SK-N-SH (cell line): ENCODE measurements around the gene KCTD21. TPM values are rescaled to one million over a fixed set of nuclear protein-coding genes. Genes with fewer than 3 reads are reported as not detected.

Experiments
- CTCF ChIA-PET: fragments of 300-600, 350-600 bp; formaldehyde crosslinking; extraction: SDS; loops from one replicate; lab custom pipeline; 2021; lab: Yijun Ruan, JAX
- POLR2A ChIA-PET: fragments of 350-600 bp; sonication (Branson Sonifier 250); formaldehyde crosslinking; extraction: SDS; loops from one replicate; lab custom pipeline; 2020; ENCODE audit warnings: antibody characterized with exemption, inconsistent platforms; lab: Yijun Ruan, JAX
- DNase-seq: peaks from one replicate; pipeline ENCODE4 v3.0.0; 2012
- H2AFZ ChIP-seq: fragments of 200-600 bp; sonication (generic); 2 replicates; pipeline ENCODE4 v1.8.1; 2016; ENCODE audit warnings: antibody characterized with exemption, mild to moderate bottlenecking, low read depth
- H3F3A ChIP-seq: fragments of 200-600 bp; sonication (generic); replicated peaks from 2 replicates; pipeline ENCODE3; 2016; ENCODE audit warnings: antibody characterized with exemption, mild to moderate bottlenecking; ENCODE audit not compliant: insufficient read depth
- H3K27ac ChIP-seq, 2 experiments: fragments of 200-500 bp in 1 of 2; fragments of 200-600 bp in 1 of 2; sonication (Bioruptor generic) in 1 of 2; sonication (generic), shearing (Covaris generic) in 1 of 2; 2 replicates each; pipeline versions ENCODE4 v1.5.1 to v1.6.1; 2014 to 2016; ENCODE audit warnings: low read depth in 2 of 2, inconsistent platforms in 1 of 2, low read length in 1 of 2, mild to moderate bottlenecking in 1 of 2, mixed read lengths in 1 of 2
- H3K27me3 ChIP-seq: fragments of 200-600 bp; sonication (generic), shearing (Covaris generic); 2 replicates; pipeline ENCODE4 v1.6.1; 2016; ENCODE audit warnings: mixed run types; ENCODE audit not compliant: insufficient read depth
- H3K36me3 ChIP-seq, 2 experiments: fragments of 200-500 bp in 1 of 2; fragments of 200-600 bp in 1 of 2; sonication (Bioruptor generic) in 1 of 2; sonication (generic) in 1 of 2; replicated peaks in 1 of 2; 2 replicates each; pipeline versions ENCODE3 to v1.5.1; 2014 to 2016; ENCODE audit warnings: low read length in 1 of 2, mild to moderate bottlenecking in 1 of 2; ENCODE audit not compliant: insufficient read depth in 2 of 2, control insufficient read depth in 1 of 2
- H3K4me1 ChIP-seq, 2 experiments: fragments of 200-500 bp in 1 of 2; fragments of 200-600 bp in 1 of 2; sonication (Bioruptor generic) in 1 of 2; sonication (generic), shearing (Covaris generic) in 1 of 2; 2 replicates each; pipeline versions ENCODE4 v1.5.1 to v1.6.1; 2014 to 2016; ENCODE audit warnings: low read depth in 1 of 2, low read length in 1 of 2, mixed run types in 1 of 2; ENCODE audit not compliant: insufficient read depth in 2 of 2, control insufficient read depth in 1 of 2
- H3K4me2 ChIP-seq: fragments of 200-600 bp; sonication (generic), shearing (Covaris generic); 2 replicates; pipeline ENCODE4 v1.6.1; 2017; ENCODE audit warnings: mixed run types
- H3K4me3 ChIP-seq, 2 experiments: fragments of 200-500 bp in 1 of 2; fragments of 200-600 bp in 1 of 2; sonication (Bioruptor generic) in 1 of 2; sonication (generic), shearing (Covaris generic) in 1 of 2; 2 replicates each; pipeline versions ENCODE4 v1.5.1 to v1.8.1; 2014 to 2016; ENCODE audit warnings: low read depth in 2 of 2, inconsistent platforms in 1 of 2, low read length in 1 of 2, mild to moderate bottlenecking in 1 of 2, mixed read lengths in 1 of 2, moderate library complexity in 1 of 2
- H3K79me2 ChIP-seq: fragments of 200-600 bp; sonication (generic); 2 replicates; pipeline ENCODE4 v1.8.1; 2017; ENCODE audit warnings: mild to moderate bottlenecking; ENCODE audit not compliant: insufficient read depth
- H3K9ac ChIP-seq: fragments of 200-600 bp; sonication (generic); 2 replicates; pipeline ENCODE4 v1.6.1; 2017; ENCODE audit warnings: mixed run types
- H3K9me2 ChIP-seq: fragments of 200-600 bp; sonication (generic); 2 replicates; pipeline ENCODE4 v1.6.1; 2017; ENCODE audit warnings: mixed run types
- H3K9me3 ChIP-seq: fragments of 200-600 bp; sonication (generic); 2 replicates; pipeline ENCODE4 v1.6.1; 2017; ENCODE audit warnings: mixed run types, mild to moderate bottlenecking, moderate library complexity
- H4K20me1 ChIP-seq: fragments of 200-600 bp; sonication (generic); 2 replicates; pipeline ENCODE4 v1.6.1; 2017; ENCODE audit warnings: mild to moderate bottlenecking, mixed run types; ENCODE audit not compliant: insufficient read depth
- CTCF ChIP-seq: fragments of 200-600 bp; sonication (generic); IDR thresholded peaks from 2 replicates; pipeline ENCODE4 v1.6.1; 2017; ENCODE audit warnings: antibody characterized with exemption, mild to moderate bottlenecking, moderate library complexity
- ELF1 ChIP-seq: IDR thresholded peaks from 2 replicates; pipeline ENCODE4 v1.4.0; 2012
- EZH2phosphoT487 ChIP-seq: fragments of 200-600 bp; sonication (generic); IDR thresholded peaks from 2 replicates; pipeline ENCODE4 v1.6.1; 2017; ENCODE audit warnings: low read depth, mixed run types, mild to moderate bottlenecking, antibody characterized with exemption, moderate library complexity, borderline replicate concordance
- GABPA ChIP-seq: IDR thresholded peaks from 2 replicates; pipeline ENCODE4 v1.4.0; 2012; ENCODE audit warnings: low read depth, mild to moderate bottlenecking
- NFIC ChIP-seq: IDR thresholded peaks from 2 replicates; pipeline ENCODE4 v1.4.0; 2012; ENCODE audit warnings: borderline replicate concordance
- NRF1 ChIP-seq: IDR thresholded peaks from 2 replicates; pipeline ENCODE4 v1.6.1; 2012; ENCODE audit warnings: low read depth, mild to moderate bottlenecking, low read length
- POLR2AphosphoS5 ChIP-seq: IDR thresholded peaks from 2 replicates; pipeline ENCODE4 v1.6.1; 2012; ENCODE audit warnings: low read depth, low read length
- RCOR1 ChIP-seq: fragments of 150-350 bp; IDR thresholded peaks from 2 replicates; pipeline ENCODE4 v1.6.1; 2017; ENCODE audit warnings: antibody characterized with exemption, low read length
- RFX5 ChIP-seq: IDR thresholded peaks from 2 replicates; pipeline ENCODE4 v1.6.1; 2012; ENCODE audit warnings: mild to moderate bottlenecking, improper control_type of control experiment, low read length
- SMC3 ChIP-seq: IDR thresholded peaks from 2 replicates; pipeline ENCODE4 v1.6.1; 2012; ENCODE audit warnings: low read depth, low read length, improper control_type of control experiment
- TAF1 ChIP-seq: IDR thresholded peaks from 2 replicates; pipeline ENCODE4 v1.6.1; 2012; ENCODE audit warnings: low read depth, mild to moderate bottlenecking, low read length, moderate library complexity, borderline replicate concordance
- TEAD4 ChIP-seq: IDR thresholded peaks from 2 replicates; pipeline ENCODE4 v1.4.0; 2012; ENCODE audit warnings: mild to moderate bottlenecking, borderline replicate concordance; ENCODE audit not compliant: insufficient read depth
- USF1 ChIP-seq: IDR thresholded peaks from 2 replicates; pipeline ENCODE4 v1.4.0; 2012; ENCODE audit warnings: low read depth, borderline replicate concordance
- YY1 ChIP-seq: IDR thresholded peaks from 2 replicates; pipeline ENCODE4 v1.4.0; 2012; ENCODE audit warnings: low read depth, mild to moderate bottlenecking
- WGBS: methylation state at CpG from one replicate; pipeline ENCODE4 v1.1.6; 2017; ENCODE audit warnings: low lambda C conversion rate; 5-methylcytosine and 5-hydroxymethylcytosine counted together
- polyA plus RNA-seq, 3 experiments: library from polyadenylated mRNA; depleted of rRNA; stranded (reverse); fragments of >200 nt; gene quantifications; 2 replicates each; pipeline ENCODE4 v1.2.3, GENCODE V29; 2012
- TF ChIP-seq, protein P1 (sequence below): IDR thresholded peaks from 2 replicates; pipeline ENCODE4 v1.6.1; 2012; ENCODE audit warnings: mild to moderate bottlenecking, low read depth, low read length, moderate library complexity
- TF ChIP-seq, protein P2 (sequence below): fragments of 150-350 bp; IDR thresholded peaks from 2 replicates; pipeline ENCODE4 v1.6.1; 2016; ENCODE audit warnings: mild to moderate bottlenecking, low read depth, low read length
- TF ChIP-seq, protein P3 (sequence below): IDR thresholded peaks from 2 replicates; pipeline ENCODE4; 2012
- TF ChIP-seq, protein P4 (sequence below): fragments of 150-350 bp; IDR thresholded peaks from 2 replicates; pipeline ENCODE4 v1.6.1; 2017; ENCODE audit warnings: antibody characterized with exemption, low read length, low read depth, borderline replicate concordance

KCTD21 gene
- polyA plus RNA-seq, 1 of the 3 experiments (the other 2 are of a cell fraction): 5.0 TPM

- Histone ChIP-seq H3K4me3 (no peak overlapping the region), H4K20me1 (no peaks in the 10 kb centered on the region), H3K9ac (no peak overlapping the region), H3K4me1 (no peaks in the 10 kb centered on the region; a peak in 1 of 4 replicates), H3K4me2 (no peak overlapping the region), H3K79me2 (no peaks in the 10 kb centered on the region), H3F3A (no peaks in the 10 kb centered on the region), H3K27ac (no peak overlapping the region), H2AFZ (no peak overlapping the region), H3K36me3 (no peaks in the 10 kb centered on the region), H3K9me2 (no peaks in the 10 kb centered on the region), H3K27me3 (no peaks in the 10 kb centered on the region), H3K9me3 (no peaks in the 10 kb centered on the region)
- WGBS: 96% methylated on average over 4 of the region's 4 CpGs
- CTCF ChIA-PET: interaction anchor here (1.2 to 1.8 kb wide), 3 partner anchors 11 to 105 kb away, joined by 3 to 6 read pairs (median 3); partner anchors contain the start of gene ALG8
- POLR2A ChIA-PET: no interaction called here
- no peak for TF ChIP-seq SMC3
- no peak for TF ChIP-seq NRF1
- TF ChIP-seq, protein P1, sequence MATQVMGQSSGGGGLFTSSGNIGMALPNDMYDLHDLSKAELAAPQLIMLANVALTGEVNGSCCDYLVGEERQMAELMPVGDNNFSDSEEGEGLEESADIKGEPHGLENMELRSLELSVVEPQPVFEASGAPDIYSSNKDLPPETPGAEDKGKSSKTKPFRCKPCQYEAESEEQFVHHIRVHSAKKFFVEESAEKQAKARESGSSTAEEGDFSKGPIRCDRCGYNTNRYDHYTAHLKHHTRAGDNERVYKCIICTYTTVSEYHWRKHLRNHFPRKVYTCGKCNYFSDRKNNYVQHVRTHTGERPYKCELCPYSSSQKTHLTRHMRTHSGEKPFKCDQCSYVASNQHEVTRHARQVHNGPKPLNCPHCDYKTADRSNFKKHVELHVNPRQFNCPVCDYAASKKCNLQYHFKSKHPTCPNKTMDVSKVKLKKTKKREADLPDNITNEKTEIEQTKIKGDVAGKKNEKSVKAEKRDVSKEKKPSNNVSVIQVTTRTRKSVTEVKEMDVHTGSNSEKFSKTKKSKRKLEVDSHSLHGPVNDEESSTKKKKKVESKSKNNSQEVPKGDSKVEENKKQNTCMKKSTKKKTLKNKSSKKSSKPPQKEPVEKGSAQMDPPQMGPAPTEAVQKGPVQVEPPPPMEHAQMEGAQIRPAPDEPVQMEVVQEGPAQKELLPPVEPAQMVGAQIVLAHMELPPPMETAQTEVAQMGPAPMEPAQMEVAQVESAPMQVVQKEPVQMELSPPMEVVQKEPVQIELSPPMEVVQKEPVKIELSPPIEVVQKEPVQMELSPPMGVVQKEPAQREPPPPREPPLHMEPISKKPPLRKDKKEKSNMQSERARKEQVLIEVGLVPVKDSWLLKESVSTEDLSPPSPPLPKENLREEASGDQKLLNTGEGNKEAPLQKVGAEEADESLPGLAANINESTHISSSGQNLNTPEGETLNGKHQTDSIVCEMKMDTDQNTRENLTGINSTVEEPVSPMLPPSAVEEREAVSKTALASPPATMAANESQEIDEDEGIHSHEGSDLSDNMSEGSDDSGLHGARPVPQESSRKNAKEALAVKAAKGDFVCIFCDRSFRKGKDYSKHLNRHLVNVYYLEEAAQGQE: no peak
- TF ChIP-seq, protein P2, sequence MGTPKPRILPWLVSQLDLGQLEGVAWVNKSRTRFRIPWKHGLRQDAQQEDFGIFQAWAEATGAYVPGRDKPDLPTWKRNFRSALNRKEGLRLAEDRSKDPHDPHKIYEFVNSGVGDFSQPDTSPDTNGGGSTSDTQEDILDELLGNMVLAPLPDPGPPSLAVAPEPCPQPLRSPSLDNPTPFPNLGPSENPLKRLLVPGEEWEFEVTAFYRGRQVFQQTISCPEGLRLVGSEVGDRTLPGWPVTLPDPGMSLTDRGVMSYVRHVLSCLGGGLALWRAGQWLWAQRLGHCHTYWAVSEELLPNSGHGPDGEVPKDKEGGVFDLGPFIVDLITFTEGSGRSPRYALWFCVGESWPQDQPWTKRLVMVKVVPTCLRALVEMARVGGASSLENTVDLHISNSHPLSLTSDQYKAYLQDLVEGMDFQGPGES: no peak
- TF ChIP-seq, protein P3, sequence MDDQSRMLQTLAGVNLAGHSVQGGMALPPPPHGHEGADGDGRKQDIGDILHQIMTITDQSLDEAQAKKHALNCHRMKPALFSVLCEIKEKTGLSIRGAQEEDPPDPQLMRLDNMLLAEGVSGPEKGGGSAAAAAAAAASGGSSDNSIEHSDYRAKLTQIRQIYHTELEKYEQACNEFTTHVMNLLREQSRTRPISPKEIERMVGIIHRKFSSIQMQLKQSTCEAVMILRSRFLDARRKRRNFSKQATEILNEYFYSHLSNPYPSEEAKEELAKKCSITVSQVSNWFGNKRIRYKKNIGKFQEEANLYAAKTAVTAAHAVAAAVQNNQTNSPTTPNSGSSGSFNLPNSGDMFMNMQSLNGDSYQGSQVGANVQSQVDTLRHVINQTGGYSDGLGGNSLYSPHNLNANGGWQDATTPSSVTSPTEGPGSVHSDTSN: no peak
- TF ChIP-seq TEAD4: no peak
- no peak for TF ChIP-seq RFX5
- no peak for TF ChIP-seq EZH2phosphoT487
- TF ChIP-seq TAF1: no peak
- TF ChIP-seq RCOR1: no peak
- no peak for TF ChIP-seq NFIC
- no peak for TF ChIP-seq CTCF
- TF ChIP-seq USF1: no peak
- no peak for TF ChIP-seq GABPA
- TF ChIP-seq ELF1: no peak
- TF ChIP-seq POLR2AphosphoS5: no peak
- no peak for TF ChIP-seq YY1
- TF ChIP-seq, protein P4, sequence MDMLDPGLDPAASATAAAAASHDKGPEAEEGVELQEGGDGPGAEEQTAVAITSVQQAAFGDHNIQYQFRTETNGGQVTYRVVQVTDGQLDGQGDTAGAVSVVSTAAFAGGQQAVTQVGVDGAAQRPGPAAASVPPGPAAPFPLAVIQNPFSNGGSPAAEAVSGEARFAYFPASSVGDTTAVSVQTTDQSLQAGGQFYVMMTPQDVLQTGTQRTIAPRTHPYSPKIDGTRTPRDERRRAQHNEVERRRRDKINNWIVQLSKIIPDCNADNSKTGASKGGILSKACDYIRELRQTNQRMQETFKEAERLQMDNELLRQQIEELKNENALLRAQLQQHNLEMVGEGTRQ: no peak
- no peak for DNase-seq
Measured at GRCh38 chr11:78150346-78150745, 38.1 kb downstream of the KCTD21 start.
